Measurements from ENCODE around the gene PKHD1. TPM values are rescaled to one million over a fixed set of nuclear protein-coding genes. Genes with fewer than 3 reads are reported as not detected.

Gene PKHD1
- total RNA-seq, 1 donor from 2014 or later, result 0.03 TPM

DNA sequence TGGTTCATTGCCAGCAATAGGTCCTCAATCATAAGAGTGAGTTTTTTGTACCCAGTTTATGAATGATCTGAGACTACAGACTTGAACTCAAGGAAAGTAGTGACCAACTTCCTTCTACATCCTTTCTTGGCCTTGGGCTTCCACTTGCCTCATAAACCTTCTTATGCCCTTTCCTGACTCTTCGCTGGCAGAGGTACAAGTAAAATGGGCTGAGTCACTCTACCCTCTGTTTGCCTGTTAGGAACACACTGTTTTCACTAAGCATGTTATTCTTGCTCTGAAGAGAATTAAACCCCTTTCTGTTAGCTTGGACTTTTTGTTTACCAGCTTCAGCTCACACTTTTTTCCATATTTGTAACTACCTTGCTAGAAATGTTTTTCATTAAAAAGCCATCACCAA lies 74.4 kb downstream of the PKHD1 start:
- no peaks in the 10 kb centered on the region for H3K4me1 Mint-ChIP-seq (ENCODE audit: unreplicated experiment)
- H3K4me3 Mint-ChIP-seq (ENCODE audit: unreplicated experiment), result no peak overlapping the region
- no peak overlapping the region for H3K27ac Mint-ChIP-seq (ENCODE audit: unreplicated experiment)
- TF ChIP-seq CTCF (IDR thresholded peaks at IDR 0.05; ENCODE audit: unreplicated experiment), result no peak
- no peaks in the 10 kb centered on the region for H3K9me3 Mint-ChIP-seq (ENCODE audit: unreplicated experiment)
- no peaks in the 10 kb centered on the region for H3K27me3 Mint-ChIP-seq (ENCODE audit: unreplicated experiment)
- DNase-seq (ENCODE audit: low spot score), result no peak
- no peaks in the 10 kb centered on the region for H3K36me3 Mint-ChIP-seq (ENCODE audit: low read depth, unreplicated experiment)

DNA sequence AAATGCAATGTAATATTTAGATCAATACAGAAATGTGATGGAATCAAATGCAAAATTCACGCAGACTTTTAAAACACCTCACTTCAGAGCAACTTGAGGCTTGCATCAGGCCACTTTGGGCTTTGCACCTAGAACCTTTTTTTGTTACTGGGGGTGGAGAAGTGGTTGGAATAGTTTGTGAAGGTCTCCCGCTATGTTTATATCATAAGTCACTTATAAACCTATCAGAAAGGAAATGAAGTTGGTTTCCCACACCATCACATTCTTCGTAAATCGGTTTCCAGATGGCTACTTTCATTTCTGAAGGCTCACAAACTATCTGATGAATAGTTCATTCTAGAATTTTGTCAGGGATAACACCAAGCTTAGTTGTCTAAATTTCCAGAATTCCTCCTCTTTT lies 74.8 kb downstream of the PKHD1 start:
- H3K4me3 Mint-ChIP-seq (ENCODE audit: unreplicated experiment), result no peak overlapping the region
- no peak for TF ChIP-seq CTCF (IDR thresholded peaks at IDR 0.05; ENCODE audit: unreplicated experiment)

GRCh38 chr6:52010806-52011205 lies 76.6 kb downstream of the PKHD1 start:
- Mint-ChIP-seq H3K9me3 (ENCODE audit: unreplicated experiment) (no peaks in the 10 kb centered on the region), H3K36me3 (ENCODE audit: low read depth, unreplicated experiment) (no peaks in the 10 kb centered on the region), H3K4me3 (ENCODE audit: unreplicated experiment) (no peak overlapping the region)

More for the DNA sequence above, 74.8 kb downstream of the PKHD1 start:
- Mint-ChIP-seq H3K36me3 (ENCODE audit: low read depth, unreplicated experiment) (no peaks in the 10 kb centered on the region), H3K27ac (ENCODE audit: unreplicated experiment) (no peak overlapping the region), H3K4me1 (ENCODE audit: unreplicated experiment) (no peaks in the 10 kb centered on the region), H3K9me3 (ENCODE audit: unreplicated experiment) (no peaks in the 10 kb centered on the region), H3K27me3 (ENCODE audit: unreplicated experiment) (no peaks in the 10 kb centered on the region)
- no peak for DNase-seq (ENCODE audit: low spot score)

DNA sequence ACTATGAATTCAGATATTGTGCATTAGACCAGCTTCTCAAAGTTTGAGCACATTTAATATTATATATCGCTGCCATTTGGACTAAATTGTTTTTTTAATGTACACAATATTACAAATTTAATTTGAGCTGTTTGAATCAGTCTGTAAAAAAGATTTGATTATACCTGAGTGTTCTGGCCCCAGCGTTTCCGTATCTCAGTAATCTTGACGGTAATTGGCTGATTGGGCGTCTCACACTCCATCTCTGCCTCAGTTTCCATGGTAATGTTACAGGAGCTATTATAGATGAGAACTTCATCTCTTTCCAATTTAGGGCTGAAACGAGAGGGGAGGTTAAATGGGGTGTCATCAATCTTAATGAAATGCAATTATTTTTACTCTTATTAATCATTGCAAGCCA lies 77.3 kb downstream of the PKHD1 start:
- no peaks in the 10 kb centered on the region for H3K4me1 Mint-ChIP-seq (ENCODE audit: unreplicated experiment)
- no peak for TF ChIP-seq CTCF (IDR thresholded peaks at IDR 0.05; ENCODE audit: unreplicated experiment)
- no peaks in the 10 kb centered on the region for H3K36me3 Mint-ChIP-seq (ENCODE audit: low read depth, unreplicated experiment)
- no peak overlapping the region for H3K4me3 Mint-ChIP-seq (ENCODE audit: unreplicated experiment)
- H3K27ac Mint-ChIP-seq (ENCODE audit: unreplicated experiment), result no peak overlapping the region
- no peaks in the 10 kb centered on the region for H3K27me3 Mint-ChIP-seq (ENCODE audit: unreplicated experiment)
- no peak for DNase-seq (ENCODE audit: low spot score)
- no peaks in the 10 kb centered on the region for H3K9me3 Mint-ChIP-seq (ENCODE audit: unreplicated experiment)

More at GRCh38 chr6:52010806-52011205, 76.6 kb downstream of the PKHD1 start:
- Mint-ChIP-seq H3K27ac (ENCODE audit: unreplicated experiment) (no peak overlapping the region), H3K27me3 (ENCODE audit: unreplicated experiment) (no peaks in the 10 kb centered on the region), H3K4me1 (ENCODE audit: unreplicated experiment) (no peaks in the 10 kb centered on the region)
- no peak for TF ChIP-seq CTCF (IDR thresholded peaks at IDR 0.05; ENCODE audit: unreplicated experiment)
- DNase-seq (ENCODE audit: low spot score), result no peak

DNA sequence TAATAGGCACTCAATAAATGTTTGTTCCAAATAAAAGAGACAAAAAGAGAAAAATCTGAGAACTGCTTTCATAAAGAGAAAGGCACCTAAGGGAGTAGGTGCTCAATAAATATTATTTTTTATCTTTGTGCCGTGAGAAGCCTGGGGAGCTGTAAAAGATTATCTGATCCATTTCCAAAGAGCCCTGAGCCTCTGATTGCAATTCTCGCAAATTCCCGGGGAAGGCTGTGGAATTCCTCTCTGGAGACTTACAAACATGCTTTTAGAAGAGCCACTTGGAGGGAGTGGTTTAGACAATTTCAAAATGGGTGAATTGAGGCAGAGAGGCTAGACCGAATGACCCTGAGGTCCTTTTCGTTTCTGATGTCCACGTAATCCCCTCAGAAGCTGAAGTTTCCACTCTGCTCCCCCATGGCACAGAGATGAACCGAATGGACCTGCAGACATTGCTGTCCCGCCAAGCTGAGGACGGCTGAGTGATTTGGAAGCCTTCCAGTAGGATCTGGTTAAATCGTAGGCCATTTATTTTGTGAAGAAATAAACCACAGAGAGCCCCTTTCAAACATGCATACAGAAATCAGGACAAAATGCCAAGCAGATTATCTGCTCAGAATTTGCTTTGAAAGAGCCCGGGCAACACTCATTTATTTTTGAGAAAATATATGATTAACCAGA lies 77.8 kb downstream of the PKHD1 start:
- Mint-ChIP-seq H3K27ac (ENCODE audit: unreplicated experiment) (no peak overlapping the region), H3K36me3 (ENCODE audit: low read depth, unreplicated experiment) (no peaks in the 10 kb centered on the region), H3K4me1 (ENCODE audit: unreplicated experiment) (no peaks in the 10 kb centered on the region), H3K4me3 (ENCODE audit: unreplicated experiment) (no peak overlapping the region), H3K27me3 (ENCODE audit: unreplicated experiment) (no peaks in the 10 kb centered on the region), H3K9me3 (ENCODE audit: unreplicated experiment) (no peaks in the 10 kb centered on the region)
- TF ChIP-seq CTCF (IDR thresholded peaks at IDR 0.05; ENCODE audit: unreplicated experiment), result no peak
- no peak for DNase-seq (ENCODE audit: low spot score)

All from endothelial cell (in vitro differentiated cells).